HCT116 (cell line): Measurements from ENCODE around the gene NBDY.

Experiments
- EZH2phosphoT487 ChIP-seq: fragments of 200-600 bp; IDR thresholded peaks from 2 replicates; pipeline ENCODE4 v1.6.1; 2018; ENCODE audit warnings: antibody characterized with exemption, borderline replicate concordance
- JUND ChIP-seq: IDR thresholded peaks from 2 replicates; pipeline ENCODE4 v1.6.1; 2012
- POLR2AphosphoS5 ChIP-seq: IDR thresholded peaks from 2 replicates; pipeline ENCODE4 v1.6.1; 2011; ENCODE audit warnings: mild to moderate bottlenecking, low read depth, low read length, moderate library complexity

DNA sequence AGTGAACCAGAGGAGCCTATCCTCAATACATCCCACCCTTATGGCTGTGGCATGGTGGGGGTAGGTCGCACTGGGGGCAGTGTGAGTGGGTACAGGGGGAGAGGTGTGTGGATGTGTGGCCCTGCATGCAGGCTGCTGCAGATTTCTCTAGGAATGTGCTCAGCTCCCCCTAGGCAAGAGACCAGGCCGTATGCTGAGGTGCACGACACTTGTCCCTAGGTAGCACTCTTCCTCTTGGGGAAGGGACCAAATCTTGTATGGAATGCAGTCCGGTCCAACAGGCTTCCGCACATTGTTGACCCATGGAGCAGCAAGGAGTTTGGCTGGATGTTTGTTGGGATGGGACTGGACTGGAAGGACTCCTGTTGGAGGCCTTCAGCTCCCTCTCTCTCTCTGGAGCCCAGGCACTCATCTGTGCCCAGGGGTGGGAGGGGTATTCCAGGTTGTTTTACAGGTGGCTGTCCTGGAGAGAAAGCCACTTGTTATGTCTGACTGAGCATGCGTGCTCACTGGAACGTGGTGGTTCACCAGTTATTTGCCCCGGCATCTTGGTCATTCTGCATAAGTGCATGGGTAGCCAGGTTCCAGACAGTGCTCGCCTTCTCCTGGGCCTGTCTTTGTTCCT is 55.1 kb downstream of the NBDY start:
- TF ChIP-seq POLR2AphosphoS5: no peak
- TF ChIP-seq EZH2phosphoT487: no peak
- no peak for TF ChIP-seq JUND
